ENCODE measurements around the gene ITGA3. TPM values are rescaled to one million over a fixed set of nuclear protein-coding genes. Genes with fewer than 3 reads are reported as not detected.

Gene ITGA3
- total RNA-seq, 1 donor from 2014 or later: 13.2 TPM

- Mint-ChIP-seq H3K4me1 (ENCODE audit: low read depth, unreplicated experiment) (peaks cover 26% of the 10 kb centered on the region), H3K36me3 (ENCODE audit: unreplicated experiment) (no peaks in the 10 kb centered on the region), H3K9me3 (ENCODE audit: unreplicated experiment) (peaks cover 3% of the 10 kb centered on the region), H3K4me3 (ENCODE audit: unreplicated experiment) (no peak overlapping the region), H3K27me3 (ENCODE audit: unreplicated experiment) (peaks cover 22% of the 10 kb centered on the region), H3K27ac (ENCODE audit: unreplicated experiment) (no peak overlapping the region)
- no peak for DNase-seq
- TF ChIP-seq, protein P1, sequence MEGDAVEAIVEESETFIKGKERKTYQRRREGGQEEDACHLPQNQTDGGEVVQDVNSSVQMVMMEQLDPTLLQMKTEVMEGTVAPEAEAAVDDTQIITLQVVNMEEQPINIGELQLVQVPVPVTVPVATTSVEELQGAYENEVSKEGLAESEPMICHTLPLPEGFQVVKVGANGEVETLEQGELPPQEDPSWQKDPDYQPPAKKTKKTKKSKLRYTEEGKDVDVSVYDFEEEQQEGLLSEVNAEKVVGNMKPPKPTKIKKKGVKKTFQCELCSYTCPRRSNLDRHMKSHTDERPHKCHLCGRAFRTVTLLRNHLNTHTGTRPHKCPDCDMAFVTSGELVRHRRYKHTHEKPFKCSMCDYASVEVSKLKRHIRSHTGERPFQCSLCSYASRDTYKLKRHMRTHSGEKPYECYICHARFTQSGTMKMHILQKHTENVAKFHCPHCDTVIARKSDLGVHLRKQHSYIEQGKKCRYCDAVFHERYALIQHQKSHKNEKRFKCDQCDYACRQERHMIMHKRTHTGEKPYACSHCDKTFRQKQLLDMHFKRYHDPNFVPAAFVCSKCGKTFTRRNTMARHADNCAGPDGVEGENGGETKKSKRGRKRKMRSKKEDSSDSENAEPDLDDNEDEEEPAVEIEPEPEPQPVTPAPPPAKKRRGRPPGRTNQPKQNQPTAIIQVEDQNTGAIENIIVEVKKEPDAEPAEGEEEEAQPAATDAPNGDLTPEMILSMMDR (IDR thresholded peaks at IDR 0.05; ENCODE audit: partially characterized antibody, unreplicated experiment): no peak
These were observed 4.8 kb upstream of the ITGA3 start for GRCh38 chr17:50051082-50051576.

DNA sequence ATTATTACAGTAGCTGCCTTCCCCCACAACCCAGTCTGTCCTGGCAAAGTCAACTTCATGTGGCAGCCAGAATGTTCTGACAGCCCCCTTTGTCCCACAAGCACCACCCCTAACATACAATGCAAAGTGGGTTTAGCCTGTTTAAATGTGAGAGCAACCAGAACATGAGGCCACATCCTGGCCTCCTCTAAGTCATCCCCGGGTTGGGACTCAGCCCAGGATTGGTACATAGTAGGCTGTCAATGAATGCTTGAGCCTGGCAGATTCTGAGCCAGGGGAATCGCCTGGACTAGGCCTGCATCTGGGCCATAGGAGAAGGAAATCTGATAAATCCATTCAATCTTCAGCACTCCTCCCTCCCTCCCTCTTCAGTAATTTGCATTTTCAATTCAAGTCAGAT is 4.3 kb upstream of the ITGA3 start:
- DNase-seq: no peak
- Mint-ChIP-seq H3K4me3 (ENCODE audit: unreplicated experiment) (no peak overlapping the region), H3K27ac (ENCODE audit: unreplicated experiment) (no peak overlapping the region), H3K27me3 (ENCODE audit: unreplicated experiment) (peaks cover 21% of the 10 kb centered on the region), H3K4me1 (ENCODE audit: low read depth, unreplicated experiment) (peaks cover 26% of the 10 kb centered on the region), H3K36me3 (ENCODE audit: unreplicated experiment) (no peaks in the 10 kb centered on the region), H3K9me3 (ENCODE audit: unreplicated experiment) (peaks cover 3% of the 10 kb centered on the region)
- TF ChIP-seq, protein P1 (IDR thresholded peaks at IDR 0.05; ENCODE audit: partially characterized antibody, unreplicated experiment): no peak

DNA sequence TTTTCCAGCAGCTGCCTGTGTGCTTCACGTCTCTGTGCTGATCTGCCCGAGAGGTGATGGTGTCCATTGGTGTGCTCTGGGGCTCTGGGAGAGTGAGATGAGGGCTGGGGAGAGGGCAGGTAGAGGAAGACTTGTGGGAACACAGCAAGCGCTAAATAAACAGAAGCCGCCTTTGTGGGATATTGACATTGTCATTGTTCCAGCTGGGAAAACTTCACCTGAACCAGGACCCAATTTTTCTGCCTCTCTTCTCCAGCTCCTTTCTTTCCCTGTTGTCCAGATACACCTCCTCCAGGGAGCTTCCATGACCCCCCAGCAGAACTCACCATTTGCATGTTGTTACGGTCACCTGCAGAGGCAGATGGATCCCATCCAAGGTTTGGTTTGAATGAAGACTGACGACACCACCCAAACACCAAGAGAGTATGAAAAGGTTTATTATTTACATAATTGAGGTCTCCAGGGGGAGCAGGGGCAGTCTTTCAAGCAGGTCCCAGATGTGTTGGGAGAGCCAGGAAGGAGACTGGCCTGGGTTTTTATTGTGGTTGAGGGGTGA is 3.6 kb upstream of the ITGA3 start:
- H3K9me3 Mint-ChIP-seq (ENCODE audit: unreplicated experiment): peaks cover 3% of the 10 kb centered on the region
- TF ChIP-seq, protein P1 (IDR thresholded peaks at IDR 0.05; ENCODE audit: partially characterized antibody, unreplicated experiment): no peak

GRCh38 chr17:50052822-50053653 is 2.9 kb upstream of the ITGA3 start:
- TF ChIP-seq, protein P1 (IDR thresholded peaks at IDR 0.05; ENCODE audit: partially characterized antibody, unreplicated experiment): no peak
- H3K27ac Mint-ChIP-seq (ENCODE audit: unreplicated experiment): peak overlapping the region; percentile 62
- no peak for DNase-seq

More for the DNA sequence above, 3.6 kb upstream of the ITGA3 start:
- Mint-ChIP-seq H3K27ac (ENCODE audit: unreplicated experiment) (peak overlapping the region; percentile 34), H3K4me3 (ENCODE audit: unreplicated experiment) (no peak overlapping the region), H3K27me3 (ENCODE audit: unreplicated experiment) (peaks cover 21% of the 10 kb centered on the region), H3K36me3 (ENCODE audit: unreplicated experiment) (no peaks in the 10 kb centered on the region), H3K4me1 (ENCODE audit: low read depth, unreplicated experiment) (peaks cover 29% of the 10 kb centered on the region)
- DNase-seq: no peak

GRCh38 chr17:50053654-50053960 is 2.3 kb upstream of the ITGA3 start:
- Mint-ChIP-seq H3K27me3 (ENCODE audit: unreplicated experiment) (peaks cover 22% of the 10 kb centered on the region), H3K36me3 (ENCODE audit: unreplicated experiment) (no peaks in the 10 kb centered on the region), H3K4me3 (ENCODE audit: unreplicated experiment) (peak overlapping the region; percentile 65), H3K9me3 (ENCODE audit: unreplicated experiment) (peaks cover 5% of the 10 kb centered on the region), H3K4me1 (ENCODE audit: low read depth, unreplicated experiment) (peaks cover 30% of the 10 kb centered on the region), H3K27ac (ENCODE audit: unreplicated experiment) (peak overlapping the region; percentile 62)
- DNase-seq: no peak
- TF ChIP-seq, protein P1 (IDR thresholded peaks at IDR 0.05; ENCODE audit: partially characterized antibody, unreplicated experiment): no peak

More at GRCh38 chr17:50052822-50053653, 2.9 kb upstream of the ITGA3 start:
- H3K4me3 Mint-ChIP-seq (ENCODE audit: unreplicated experiment): peak overlapping the region; percentile 65
- peaks cover 5% of the 10 kb centered on the region for H3K9me3 Mint-ChIP-seq (ENCODE audit: unreplicated experiment)
- peaks cover 28% of the 10 kb centered on the region for H3K4me1 Mint-ChIP-seq (ENCODE audit: low read depth, unreplicated experiment)
- H3K36me3 Mint-ChIP-seq (ENCODE audit: unreplicated experiment): no peaks in the 10 kb centered on the region
- H3K27me3 Mint-ChIP-seq (ENCODE audit: unreplicated experiment): peaks cover 21% of the 10 kb centered on the region
